GM21390 (cell line): ENCODE results near the gene TTC7B.
"Not testable (repeated sequence)": the region's sequence is repeated elsewhere in the genome, so short reads cannot be mapped to it uniquely, and the experiment has no call there.

Experiments
- ATAC-seq: cut with Tn5 transposase; IDR thresholded peaks from one replicate; pipeline ENCODE4 v1.9.1; 2021; ENCODE audit not compliant: unreplicated experiment

The TTC7B gene, protein sequence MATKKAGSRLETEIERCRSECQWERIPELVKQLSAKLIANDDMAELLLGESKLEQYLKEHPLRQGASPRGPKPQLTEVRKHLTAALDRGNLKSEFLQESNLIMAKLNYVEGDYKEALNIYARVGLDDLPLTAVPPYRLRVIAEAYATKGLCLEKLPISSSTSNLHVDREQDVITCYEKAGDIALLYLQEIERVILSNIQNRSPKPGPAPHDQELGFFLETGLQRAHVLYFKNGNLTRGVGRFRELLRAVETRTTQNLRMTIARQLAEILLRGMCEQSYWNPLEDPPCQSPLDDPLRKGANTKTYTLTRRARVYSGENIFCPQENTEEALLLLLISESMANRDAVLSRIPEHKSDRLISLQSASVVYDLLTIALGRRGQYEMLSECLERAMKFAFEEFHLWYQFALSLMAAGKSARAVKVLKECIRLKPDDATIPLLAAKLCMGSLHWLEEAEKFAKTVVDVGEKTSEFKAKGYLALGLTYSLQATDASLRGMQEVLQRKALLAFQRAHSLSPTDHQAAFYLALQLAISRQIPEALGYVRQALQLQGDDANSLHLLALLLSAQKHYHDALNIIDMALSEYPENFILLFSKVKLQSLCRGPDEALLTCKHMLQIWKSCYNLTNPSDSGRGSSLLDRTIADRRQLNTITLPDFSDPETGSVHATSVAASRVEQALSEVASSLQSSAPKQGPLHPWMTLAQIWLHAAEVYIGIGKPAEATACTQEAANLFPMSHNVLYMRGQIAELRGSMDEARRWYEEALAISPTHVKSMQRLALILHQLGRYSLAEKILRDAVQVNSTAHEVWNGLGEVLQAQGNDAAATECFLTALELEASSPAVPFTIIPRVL

DNA sequence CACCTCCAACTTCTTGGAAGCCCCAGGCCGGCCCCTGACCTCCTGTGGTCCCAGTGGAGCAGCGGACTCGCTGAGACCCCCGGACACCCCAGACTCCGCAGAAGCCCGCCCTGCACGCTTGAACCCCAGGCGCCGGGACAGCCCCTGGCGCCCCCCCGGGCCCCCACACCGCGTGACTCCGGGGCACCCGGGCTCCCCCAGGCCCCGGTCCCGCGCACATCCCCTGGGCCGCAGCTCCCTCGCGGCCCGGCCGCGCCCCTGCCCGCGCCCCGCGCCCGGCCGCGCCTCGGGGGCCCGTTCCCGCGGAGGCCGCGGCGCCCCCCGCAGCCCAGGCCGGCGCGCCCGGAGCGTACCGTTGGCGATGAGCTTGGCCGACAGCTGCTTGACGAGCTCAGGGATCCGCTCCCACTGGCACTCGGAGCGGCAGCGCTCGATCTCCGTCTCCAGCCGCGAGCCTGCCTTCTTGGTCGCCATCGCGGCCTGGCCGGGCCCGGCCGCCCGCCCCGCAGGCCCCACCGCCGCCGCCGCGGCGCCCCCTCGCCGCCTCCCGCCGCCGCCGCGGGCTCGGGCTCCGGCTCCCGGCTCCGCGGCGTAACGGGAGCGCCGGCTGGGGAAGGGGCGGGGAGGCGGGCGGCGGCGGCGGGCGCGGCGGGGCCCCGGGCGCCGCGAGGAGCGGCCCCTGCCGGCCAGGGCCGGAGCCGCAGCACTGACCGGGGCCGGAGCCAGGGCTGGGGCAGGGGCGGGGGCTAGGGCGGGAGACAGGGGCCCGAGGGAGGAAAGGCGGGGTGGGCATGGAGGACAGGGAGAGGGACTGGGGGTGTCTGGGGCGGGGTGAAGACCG, at the start of gene TTC7B:
Gene TTC7B, minus strand, starts transcription at position 609 of the 841 bp plus-strand sequence. Its CDS starts 135 bp downstream, at position 474.
- ATAC-seq: peak; percentile 76

DNA sequence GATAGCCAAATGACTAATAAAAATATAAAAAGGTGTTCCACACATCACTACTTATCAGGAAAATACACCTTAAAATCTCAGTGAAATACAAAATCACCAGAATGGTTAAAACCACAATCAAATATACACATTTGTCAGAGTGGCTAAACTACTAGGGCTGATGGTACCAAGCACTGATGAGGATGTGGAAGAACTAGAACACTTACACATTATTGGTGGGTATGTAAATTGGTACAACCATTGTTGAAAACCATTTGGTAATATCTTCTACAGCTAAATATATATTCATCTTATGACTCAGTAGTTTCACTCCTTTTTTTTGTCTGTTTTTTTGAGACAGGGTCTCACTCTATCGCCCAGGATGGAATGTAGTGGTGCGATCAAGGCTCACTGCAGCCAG, 48.5 kb upstream of the TTC7B start:
- ATAC-seq: no peak

DNA sequence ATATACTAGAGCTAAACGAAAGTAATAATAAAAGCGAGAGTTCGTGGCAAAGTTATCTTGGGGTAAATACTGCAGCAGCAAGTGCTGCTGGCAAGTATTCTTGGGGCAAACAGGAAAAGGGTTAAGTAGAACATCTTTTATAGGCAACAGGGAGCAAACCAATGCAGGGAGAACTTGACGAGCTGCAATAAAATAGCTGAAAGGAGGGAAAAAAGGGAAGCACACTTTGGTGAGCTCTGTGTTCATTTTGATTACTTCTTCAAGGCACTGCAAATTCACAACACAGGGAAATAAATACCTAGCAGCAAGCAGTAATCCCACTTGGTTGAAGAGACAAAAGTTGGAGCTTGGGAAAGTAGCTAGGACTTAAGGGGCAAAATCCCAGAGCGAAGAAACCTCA, 42.3 kb upstream of the TTC7B start:
- ATAC-seq: no peak

DNA sequence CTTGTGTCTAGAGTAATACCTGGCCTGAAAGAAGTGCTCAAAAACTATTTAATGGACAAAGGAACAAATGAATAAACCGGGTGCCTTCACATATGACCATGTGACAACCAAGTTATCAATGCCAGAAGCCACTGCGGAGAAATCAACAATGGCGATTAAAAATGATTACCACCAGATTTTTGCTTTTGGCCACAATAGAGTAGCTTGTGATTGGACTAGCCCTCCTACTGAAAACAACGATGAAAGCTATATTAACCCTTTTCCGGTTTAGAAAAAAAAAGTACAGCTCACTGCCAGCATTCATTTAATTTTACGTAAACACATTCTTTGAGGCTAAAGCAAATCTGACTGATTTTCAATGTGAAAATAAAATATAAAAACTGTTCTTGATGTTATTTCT, 41.6 kb upstream of the TTC7B start:
- no peak for ATAC-seq

DNA sequence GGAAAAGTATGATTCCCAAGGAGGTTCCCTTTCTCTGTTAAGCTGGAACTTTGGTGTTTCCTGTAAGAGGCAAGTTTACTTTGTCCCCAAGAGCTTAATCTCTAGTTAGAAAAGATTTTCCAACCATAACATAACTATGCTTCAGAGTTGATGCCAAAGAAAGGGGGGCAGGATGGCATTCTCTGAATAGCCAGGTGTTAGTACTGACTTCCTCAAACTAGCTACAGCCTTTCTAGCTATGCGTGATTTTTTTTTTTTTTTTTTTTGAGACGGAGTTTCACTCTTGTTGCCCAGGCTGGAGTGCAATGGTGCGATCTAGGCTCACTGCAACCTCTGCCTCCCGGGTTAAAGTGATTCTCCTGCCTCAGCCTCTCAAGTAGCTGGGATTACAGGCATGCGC, 39.9 kb upstream of the TTC7B start:
- not testable (repeated sequence) for ATAC-seq

DNA sequence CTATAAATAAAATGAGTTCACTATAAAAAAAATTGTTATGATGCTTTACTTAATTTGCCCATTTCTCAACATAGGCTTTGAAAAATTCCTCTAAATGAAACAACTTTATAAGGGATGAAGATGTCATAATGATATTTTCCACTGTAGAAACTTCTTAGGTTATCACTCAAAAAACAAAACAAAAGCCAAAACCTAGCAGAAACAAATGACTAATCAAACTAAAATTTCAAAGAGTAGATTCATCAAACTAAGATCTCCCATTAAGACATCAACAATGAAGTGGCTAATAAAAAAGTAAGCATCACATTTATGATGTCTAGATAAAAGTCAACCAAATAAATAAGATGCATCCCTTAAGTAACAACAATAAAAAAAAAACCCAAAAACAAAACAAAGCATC, 36.9 kb upstream of the TTC7B start:
- no peak for ATAC-seq

DNA sequence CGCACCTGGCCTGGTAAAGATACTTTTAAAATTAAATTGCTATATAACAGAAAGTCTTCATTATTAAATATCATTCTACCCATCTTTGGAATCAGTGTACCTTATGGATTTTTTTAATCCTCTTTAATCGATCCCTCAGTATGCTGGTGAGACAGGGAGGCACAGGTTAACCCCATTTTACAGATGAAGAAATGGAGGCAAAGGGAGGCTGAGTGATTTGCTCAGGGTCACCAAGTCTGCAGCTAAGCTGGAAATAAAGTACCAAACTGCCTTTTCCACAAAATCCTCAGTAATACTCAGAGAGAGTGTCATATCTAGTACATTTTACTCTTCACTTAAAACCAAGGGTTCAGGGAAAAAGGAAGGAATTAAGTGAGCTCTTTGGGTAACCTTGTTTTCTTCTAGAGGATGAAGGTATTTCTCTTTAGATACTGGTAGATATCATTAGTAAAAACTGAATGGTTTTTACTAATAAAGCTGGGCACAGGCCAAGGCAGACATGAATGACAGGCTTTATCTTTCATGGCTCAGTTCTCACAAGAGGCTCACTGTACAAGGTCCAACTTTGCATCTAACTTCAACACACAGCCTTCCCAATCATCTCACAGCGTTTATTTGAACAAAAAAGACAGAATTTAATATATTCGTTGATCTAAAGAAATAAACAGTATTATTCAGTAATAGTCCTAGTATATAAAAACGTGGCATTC, 35.3 kb upstream of the TTC7B start:
- no peak for ATAC-seq

DNA sequence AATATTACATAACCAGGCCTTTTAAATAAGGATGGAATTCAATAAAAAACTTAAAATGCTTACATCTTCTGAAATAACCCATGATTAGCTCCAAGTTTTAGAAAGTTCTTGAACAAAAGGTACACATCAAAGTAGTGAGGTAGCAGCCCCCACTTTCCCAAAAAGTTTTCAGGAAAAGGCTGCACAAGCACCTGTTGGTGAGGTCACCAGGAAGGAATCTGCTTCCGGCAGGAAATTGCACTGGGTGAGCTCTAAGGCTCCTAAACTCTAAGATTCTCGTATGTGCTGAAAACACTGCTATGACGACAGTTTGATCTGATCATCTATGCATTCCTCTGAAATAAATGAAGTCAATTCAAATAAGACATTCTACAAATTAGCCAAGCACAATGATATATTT, 34.3 kb upstream of the TTC7B start:
- no peak for ATAC-seq

DNA sequence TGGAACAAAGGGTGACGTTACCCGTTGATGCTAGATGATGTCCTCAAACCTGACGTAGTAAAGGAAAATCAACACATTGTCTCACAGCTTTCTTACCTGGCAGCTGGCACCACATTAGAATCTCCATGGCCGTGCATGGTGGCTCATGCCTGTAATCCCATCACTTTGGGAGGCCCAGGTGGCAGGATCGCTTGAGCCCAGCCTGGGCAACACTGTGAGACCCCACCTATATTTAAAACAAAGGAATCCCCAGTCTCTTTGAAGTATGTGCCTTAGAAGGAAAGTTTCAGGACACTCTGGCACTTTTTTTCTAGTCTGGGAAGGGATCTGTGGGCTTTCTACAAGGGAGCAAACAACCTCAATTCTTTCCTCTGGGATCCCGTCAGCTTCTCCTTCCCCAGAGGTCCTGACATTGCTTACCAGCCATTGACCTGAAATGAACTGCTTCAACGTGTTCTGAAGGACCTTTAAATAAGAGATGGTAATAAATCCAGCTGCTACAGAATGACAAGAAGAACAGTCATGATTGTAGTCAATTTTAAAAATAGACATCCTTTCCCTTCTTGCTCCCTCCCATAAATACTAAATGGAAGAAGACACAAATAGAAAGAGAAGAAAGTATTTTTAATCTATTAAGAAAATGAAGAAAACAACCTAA, 33.7 kb upstream of the TTC7B start:
- ATAC-seq: no peak

DNA sequence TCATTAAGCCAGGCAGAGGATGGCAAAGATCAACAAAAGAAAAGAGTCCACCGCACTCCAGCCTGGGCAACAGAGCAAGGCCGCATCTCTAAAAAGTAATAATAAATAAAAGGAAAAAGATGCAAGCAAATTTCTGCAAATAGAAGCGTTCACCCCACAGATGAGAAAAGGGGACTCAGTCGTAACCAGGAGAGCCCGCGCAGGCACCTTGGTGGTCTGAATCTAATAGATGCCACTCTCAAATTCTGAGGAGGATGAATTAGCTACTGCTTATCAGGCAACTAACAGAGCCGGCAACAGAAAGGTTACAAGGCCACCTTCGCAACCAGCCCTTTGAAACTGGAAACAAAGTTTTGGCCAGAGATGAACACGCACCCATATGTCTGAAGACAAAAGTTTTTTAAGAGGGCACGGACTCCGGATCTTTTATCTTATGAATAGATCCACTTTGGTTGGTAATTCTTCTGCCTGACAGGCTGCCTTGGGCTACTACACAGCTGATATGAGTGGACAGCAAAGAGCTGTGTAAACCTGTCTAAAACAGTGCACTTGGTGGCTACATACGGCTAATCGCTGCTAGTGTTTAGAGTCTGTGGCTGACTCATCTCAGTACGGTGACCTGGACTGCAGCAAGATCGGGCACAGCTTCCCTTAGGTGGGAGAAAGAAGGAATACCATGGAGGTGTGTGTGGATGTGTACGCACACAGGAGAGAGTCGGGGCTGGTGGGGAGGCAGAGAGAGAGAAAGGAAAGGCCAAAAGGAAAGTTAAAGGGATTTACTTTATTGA, 32.9 kb upstream of the TTC7B start:
- no peak for ATAC-seq

DNA sequence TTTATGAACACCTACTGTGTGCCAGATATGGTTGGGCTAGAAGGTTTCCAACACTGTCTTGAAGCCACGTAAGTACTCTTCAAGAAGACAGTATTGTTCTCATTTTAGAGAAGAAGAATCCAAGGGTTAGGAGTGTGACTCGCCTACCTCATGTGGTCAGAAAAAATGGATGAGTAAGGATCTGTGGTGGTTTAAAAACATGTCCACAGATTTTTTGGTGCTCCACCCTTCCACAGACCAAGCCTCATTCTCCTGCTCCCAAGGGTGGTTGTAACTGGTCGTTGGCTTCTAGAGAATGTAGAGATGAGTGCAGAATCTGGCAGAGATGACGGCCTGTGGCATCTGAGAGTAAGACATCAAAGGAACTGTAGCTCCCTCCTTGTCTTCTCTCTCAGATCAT, 30.3 kb upstream of the TTC7B start:
- no peak for ATAC-seq

DNA sequence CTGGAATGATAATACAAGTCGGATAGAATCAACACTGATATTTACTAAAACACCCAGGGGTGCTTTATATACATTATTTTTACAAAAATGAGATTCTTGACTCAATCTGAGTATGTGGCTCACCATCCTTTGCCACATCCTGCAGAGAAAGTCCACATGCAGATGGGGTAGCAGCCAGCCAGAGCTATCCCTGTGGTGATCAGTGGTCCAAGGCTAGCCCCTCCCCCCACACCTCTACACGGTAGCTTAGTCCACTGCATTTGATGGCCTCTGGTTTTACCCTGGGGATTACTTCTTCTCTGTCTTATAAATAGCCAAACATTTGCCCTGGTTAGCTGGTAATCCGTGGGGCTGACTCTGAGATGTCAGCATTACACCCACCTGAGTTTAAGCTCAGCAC, 28.1 kb upstream of the TTC7B start:
- ATAC-seq: no peak

DNA sequence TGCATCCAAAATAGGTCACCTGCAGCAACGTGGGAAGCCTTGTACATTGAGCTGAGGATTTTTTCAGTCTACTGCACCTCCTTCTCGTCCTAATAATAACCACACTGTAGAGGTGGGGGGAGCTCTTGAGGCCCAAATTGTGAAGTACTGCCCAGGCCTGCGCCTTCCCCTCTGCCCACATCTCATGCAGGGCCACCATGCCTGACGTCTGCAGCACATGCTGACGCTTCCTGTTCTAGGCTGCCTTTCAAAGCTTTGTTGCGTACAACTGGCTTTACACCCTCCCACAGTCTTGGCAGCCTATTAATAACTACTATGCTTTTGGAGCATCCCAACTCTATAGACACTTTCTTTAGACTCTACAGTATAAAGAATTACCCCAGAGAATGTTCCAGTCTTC, 26.5 kb upstream of the TTC7B start:
- ATAC-seq: no peak

DNA sequence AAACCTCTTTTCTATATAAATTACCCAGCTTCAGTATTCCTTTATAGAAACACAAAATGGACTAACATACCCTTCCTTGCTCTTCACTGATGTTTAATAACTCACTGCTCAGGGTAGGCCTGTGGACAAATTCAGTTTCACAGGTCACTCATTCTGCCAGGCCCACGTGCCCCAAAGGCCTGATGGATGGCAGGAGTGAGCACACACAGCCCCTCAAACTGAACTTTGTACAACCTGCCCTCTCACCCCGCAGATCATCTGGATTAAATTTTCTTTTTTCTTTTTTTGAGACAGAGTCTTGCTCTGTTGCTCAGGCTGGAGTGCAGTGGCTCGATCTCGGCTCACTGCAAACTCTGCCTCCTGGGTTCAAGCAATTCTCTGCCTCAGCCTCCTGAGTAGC, 24.4 kb upstream of the TTC7B start:
- not testable (repeated sequence) for ATAC-seq

DNA sequence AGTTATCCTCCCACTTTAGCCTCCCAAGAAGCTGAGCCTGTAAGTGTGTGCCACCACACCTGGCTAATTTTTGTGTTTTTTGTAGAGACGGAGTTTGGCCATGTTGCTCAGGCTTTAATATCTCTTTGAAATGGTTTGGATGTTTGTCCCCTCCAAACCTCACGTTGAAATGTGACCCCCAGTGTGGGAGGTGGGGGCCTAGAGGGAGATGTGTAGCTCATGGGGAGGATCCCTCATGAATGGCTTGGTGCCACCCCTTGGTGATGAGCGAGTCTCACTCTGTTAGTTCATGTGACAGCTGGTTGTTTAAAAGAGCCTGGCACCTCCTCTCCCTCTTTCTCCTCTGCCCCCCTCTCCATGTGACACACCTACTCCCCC, 23.6 kb upstream of the TTC7B start:
- no peak for ATAC-seq

DNA sequence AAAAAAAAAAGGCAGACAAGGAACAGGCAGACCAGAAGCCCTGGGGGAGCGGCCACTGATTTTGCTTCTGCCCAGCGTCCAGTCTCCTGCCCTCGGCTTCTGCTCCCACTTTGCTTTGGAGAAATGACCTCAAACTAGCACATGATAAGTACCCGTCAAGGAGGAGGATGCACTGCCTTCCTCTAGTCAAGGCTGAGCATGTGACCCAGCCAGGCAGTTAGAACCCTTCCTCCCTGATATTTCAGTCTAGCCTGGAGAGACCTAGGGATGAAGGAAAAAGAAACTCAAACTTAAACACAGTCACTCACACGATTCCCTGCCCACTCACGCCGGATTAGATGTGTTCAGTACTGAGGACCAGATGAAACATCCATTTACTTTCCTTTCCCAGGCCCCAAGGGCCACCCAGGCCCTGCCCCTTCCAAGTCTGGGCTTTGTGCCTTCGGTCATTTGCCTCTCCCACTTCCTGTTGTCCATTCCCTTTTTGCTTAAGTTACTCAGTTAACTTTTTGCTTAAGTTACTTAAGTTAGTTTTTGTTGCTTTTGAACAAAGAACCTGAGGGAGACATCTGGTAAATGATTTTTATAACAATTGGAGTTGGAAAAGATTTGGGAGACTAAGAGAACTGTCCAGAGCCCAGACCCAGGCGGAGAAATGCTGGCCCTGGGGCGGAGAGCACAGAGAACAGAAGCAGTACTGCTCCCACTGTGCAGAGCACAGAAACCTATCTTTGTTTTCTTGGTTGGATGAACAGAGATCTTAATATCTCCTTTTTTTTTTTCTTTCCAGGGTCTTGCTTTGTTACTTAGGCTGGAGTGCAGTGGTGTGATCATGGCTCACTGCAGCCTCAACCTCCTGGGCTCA, 23.0 kb upstream of the TTC7B start:
- no peak for ATAC-seq

DNA sequence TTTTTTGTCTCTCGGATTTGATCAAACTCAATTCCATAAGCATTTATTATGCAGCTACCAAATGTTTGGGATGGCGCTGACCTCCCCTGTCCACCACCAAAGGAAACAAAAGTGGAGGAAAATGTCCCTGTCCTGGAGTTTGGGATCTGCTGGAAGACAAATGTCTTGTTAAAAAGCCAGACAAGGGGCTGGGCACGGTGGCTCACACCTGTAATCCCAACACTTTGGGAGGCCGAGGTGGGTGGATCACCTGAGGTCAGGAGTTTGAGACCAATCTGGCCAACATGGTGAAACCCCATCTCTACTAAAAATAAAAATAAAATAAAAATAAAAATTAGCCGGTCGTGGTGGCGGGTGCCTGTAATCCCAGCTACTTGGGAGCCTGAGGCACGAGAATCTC, 22.3 kb upstream of the TTC7B start:
- not testable (repeated sequence) for ATAC-seq

DNA sequence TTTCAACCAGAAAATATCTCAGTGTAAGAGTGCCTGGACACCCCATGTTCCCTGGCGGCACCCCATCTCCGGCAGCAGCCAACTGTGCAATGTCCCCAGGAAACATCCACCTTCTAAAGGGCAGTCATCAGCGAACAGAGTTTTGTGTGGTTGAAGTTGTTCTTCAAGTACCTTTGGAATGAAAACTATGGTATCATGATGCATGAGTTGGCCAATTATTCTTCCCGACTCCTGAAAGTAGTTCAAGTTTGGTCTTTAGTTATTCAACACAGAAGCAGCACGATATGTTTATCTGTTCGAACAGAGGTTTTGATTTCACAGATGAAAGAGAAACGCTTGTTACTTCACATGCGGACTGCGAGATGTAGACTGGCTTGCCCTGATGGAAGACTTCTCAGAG, 21.1 kb upstream of the TTC7B start:
- no peak for ATAC-seq

DNA sequence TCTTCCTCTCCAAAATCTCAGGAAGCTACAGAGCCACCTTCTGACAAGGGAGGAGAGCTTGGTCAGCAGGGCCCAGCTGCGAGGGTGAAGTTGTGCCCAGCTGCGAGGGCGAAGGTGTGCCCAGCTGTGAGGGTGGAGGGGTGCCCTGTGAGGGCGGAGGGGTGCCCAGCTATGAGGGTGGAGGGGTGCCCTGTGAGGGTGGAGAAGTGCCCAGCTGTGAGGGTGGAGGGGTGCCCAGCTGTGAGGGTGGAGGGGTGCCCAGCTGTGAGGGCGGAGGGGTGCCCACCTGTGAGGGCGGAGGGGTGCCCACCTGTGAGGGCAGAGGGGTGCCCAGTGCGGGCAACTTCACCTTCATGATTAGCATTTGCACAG, 20.4 kb upstream of the TTC7B start:
- no peak for ATAC-seq
